Bladder microvascular endothelial cell (primary cell): ENCODE results near the gene SYTL4. TPM values are rescaled to one million over a fixed set of nuclear protein-coding genes. Genes with fewer than 3 reads are reported as not detected.

Experiments used
- total RNA-seq: library from RNA; depleted of rRNA; stranded (reverse); fragments of >200 nt; gene quantifications from 2 replicates; pipeline ENCODE4 v1.2.3, GENCODE V29; 2014

The SYTL4 gene
- total RNA-seq, result 27.7 and 30.8 TPM in 2 replicates

DNA sequence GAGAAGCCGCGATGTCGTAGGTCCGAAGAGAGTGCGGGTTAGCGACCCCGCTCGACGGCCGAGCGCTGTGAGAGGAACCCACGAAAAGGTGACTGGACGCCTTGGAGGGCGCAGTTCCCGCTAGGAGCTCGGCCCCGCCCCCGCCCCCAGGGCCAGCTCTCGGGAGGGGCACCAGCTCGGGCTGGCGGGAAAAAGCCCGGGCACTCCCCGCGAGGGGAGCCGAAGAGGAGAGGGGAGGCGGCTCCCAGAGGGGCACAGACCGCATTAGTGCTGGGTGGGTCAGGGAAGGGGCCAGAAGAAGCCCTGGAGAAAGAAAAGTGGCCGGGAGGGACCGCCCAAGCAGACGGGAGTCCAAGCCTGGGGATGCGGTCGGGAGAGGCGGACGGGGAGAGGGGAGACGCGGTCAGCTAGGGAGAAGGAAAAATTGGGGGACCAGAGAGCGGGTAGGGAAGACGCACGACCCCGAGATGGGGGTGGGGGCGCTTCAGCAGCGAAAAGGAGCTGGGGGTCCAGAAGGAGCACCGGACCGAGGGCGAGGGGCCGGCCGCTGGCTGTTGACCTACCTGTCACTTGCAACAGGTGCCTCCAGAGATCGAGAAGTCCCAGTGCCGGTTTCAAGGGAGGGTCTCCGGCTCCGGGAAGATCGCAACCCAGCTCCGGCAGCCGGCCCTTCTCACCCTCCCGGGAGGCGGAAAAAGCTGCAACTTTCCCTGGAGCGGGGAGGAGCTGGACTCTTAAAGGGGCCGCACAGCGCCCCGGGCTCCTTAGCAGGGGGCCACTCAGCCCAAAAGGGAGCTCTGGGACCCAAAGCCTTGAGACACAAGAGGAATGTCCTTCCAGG lies at the start of gene SYTL4:
Gene SYTL4 (minus strand): TSS at position 681 of the 841 bp plus-strand sequence. CDS start 30,084 bp downstream, outside the sequence.

DNA sequence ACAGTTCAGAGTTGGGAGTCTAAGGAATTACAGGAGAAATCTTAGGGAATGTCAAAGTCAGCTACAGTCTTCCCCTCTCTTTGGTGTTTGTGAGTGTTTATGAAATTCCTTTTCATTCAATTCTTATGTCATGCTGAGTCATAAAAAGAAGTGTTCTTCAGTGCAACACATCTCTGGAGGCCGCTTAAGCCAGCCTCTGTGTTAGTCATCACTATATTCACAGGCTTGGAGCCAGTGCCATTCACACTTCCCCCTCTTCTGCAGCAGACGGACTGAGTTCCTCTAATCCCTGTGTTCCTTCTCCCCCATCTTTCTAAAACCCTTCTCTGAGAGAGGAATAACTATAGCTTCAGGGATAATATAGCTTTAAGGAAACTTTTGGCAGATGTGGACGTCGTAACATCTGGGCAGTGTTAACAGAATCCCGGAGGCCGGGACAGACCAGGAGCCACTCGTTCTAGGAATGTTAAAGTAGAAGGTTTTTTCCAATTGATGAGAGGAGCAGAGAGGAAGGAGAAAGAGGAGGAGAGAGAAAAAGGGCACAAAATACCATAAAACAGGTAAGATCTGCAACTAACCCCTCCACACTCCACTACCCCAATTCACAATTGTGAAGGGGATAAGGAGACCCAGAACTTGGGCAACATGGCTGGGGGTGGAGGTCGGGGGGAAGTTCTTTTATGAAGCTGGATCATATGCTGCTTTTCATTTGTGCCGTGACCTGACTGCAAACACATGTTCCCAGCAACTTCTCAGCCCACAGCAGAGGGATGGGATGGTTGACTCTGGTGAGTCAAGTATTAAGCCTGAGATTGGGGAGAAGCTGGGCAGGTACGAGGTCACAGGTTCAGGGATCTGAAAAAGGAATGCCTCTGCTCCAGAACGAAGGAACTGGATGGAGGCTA lies 87.7 kb downstream of the SYTL4 start, which contains the start of gene SRPX2:
Gene SRPX2 (plus strand): TSS at position 244 of the 905 bp plus-strand sequence. CDS start 2,124 bp downstream, outside the sequence.

DNA sequence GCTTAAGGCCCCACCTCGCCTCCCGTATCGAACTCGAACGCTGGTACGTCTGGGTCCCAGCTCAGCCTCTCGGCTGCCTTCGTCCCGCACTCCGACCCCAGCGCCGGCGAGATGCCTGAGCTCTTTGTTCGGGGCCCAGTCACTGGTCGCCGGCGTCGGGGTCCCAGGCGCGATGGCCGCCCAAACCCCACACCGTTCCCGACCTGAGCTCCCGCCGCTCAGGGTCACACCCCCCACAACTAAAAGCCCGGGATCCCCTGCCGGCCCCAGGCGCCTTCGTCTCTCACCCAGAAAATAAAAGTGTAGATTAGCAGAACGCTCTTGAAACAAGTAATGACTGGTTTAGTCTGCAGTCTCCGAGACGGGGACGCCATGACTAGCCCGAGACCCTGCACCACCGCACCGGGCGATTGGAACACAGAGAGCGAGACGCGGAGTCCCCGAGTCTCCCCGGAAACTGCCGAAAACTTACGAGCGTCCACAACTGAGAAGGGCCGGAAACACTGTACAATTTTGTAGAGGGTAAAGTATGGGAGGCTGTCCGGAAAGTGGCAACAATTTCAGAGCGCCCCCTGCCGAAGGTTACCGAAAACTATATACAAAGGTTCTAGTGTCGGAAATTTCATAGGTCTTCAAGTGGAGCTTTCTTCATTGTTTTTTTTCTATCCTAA lies 95.5 kb downstream of the SYTL4 start, which contains the start of gene TSPAN6:
Gene TSPAN6 (minus strand): TSS at position 486 of the 671 bp plus-strand sequence. CDS start 112 bp downstream, at position 374.

Other genes starting within 250 kb of the SYTL4 start
- under 0.01 TPM in 1 of 2 replicates, not detected in the other for gene TNMD, start 147.2 kb downstream of the SYTL4 start, total RNA-seq
- gene TSPAN6, start 95.3 kb downstream of the SYTL4 start, total RNA-seq, result 32.4 and 84.7 TPM in 2 replicates
- 6.8 and 59.6 TPM in 2 replicates for gene SRPX2, start 87.9 kb downstream of the SYTL4 start, total RNA-seq
- 13.8 and 23.2 TPM in 2 replicates for gene CSTF2, start 88.3 kb upstream of the SYTL4 start, total RNA-seq
- gene NOX1, start 142.2 kb upstream of the SYTL4 start, total RNA-seq, result not detected in 2 replicates
- gene XKRX, start 196.8 kb upstream of the SYTL4 start, total RNA-seq, result 0.06 TPM in 1 of 2 replicates, not detected in the other
- not detected in 2 replicates for gene ARL13A, start 237.6 kb upstream of the SYTL4 start, total RNA-seq